ENCODE data around the gene NAA30. TPM values are rescaled to one million over a fixed set of nuclear protein-coding genes. Genes with fewer than 3 reads are reported as not detected.
"Not testable (repeated sequence)": the region's sequence is repeated elsewhere in the genome, so short reads cannot be mapped to it uniquely, and the experiment has no call there.

The NAA30 gene
- polyA plus RNA-seq, 3 donors = 2.6 to 5.5 (median 2.9) TPM

DNA sequence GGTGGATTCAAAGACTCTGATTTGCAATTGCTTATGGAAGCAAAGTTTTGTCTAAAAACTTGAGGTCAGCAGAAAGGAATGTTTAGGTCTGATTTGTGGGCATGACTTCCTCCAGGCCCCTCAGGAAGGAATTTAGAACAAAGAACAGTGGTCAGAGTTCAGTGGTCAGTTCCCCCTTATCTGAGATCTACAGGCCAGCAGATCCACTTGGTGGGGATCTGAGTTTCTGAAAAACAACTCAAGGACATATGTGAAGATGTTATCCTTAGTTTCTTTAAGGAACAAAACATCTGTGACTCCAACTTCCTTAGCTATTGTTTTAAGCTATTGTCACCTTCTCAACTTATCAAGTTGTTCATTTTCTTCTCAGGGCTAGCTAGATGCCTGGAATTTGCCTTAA, 28.0 kb upstream of the NAA30 start:
- Mint-ChIP-seq H3K27me3 (ENCODE audit: low read depth in 3 of 3) (peaks cover 2 to 7% (median 6%) of the 10 kb centered on the region in 3 donors), H3K4me1 (no peaks in the 10 kb centered on the region), H3K36me3 (no peaks in the 10 kb centered on the region), H3K4me3 (no peak overlapping the region), H3K9me3 (peaks cover 0 to 2% (median 0%) of the 10 kb centered on the region in 7 donors), H3K27ac (no peak overlapping the region)
- TF ChIP-seq, protein P1, sequence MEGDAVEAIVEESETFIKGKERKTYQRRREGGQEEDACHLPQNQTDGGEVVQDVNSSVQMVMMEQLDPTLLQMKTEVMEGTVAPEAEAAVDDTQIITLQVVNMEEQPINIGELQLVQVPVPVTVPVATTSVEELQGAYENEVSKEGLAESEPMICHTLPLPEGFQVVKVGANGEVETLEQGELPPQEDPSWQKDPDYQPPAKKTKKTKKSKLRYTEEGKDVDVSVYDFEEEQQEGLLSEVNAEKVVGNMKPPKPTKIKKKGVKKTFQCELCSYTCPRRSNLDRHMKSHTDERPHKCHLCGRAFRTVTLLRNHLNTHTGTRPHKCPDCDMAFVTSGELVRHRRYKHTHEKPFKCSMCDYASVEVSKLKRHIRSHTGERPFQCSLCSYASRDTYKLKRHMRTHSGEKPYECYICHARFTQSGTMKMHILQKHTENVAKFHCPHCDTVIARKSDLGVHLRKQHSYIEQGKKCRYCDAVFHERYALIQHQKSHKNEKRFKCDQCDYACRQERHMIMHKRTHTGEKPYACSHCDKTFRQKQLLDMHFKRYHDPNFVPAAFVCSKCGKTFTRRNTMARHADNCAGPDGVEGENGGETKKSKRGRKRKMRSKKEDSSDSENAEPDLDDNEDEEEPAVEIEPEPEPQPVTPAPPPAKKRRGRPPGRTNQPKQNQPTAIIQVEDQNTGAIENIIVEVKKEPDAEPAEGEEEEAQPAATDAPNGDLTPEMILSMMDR (IDR thresholded peaks at IDR 0.05) = no peak
- Histone ChIP-seq H2AFZ (ENCODE audit: insufficient read depth, low read depth, low read length, poor library complexity, severe bottlenecking) (no peak overlapping the region), H3K9ac (ENCODE audit: insufficient read depth, low read length, poor library complexity, severe bottlenecking) (no peak overlapping the region), H3K36me3 (replicated peaks in 1 of 2; ENCODE audit: control insufficient read depth in 1 of 2, insufficient read depth in 2 of 2, low read length in 2 of 2) (no peaks in the 10 kb centered on the region), H3K4me3 (replicated peaks in 1 of 3; ENCODE audit: low read depth in 2 of 3, low read length in 3 of 3) (no peak overlapping the region), H3K27me3 (ENCODE audit: control insufficient read depth in 2 of 2, insufficient read depth in 2 of 2, low read length in 2 of 2) (no peaks in the 10 kb centered on the region), H3K79me2 (ENCODE audit: insufficient read depth, low read length) (no peaks in the 10 kb centered on the region), H3K4me1 (ENCODE audit: control insufficient read depth in 1 of 2, insufficient read depth in 2 of 2, low read length in 2 of 2) (no peaks in the 10 kb centered on the region), H3K27ac (ENCODE audit: low read depth in 1 of 2, low read length in 2 of 2) (no peak overlapping the region), H4K20me1 (ENCODE audit: insufficient read depth, low read length) (no peaks in the 10 kb centered on the region), H3K9me3 (replicated peaks in 1 of 2; ENCODE audit: control insufficient read depth in 1 of 2, insufficient read depth in 1 of 2, low read length in 2 of 2) (no peaks in the 10 kb centered on the region), H3K4me2 (replicated peaks; ENCODE audit: extremely low read depth, low read length, poor library complexity, severe bottlenecking) (no peak overlapping the region)
- no peak for DNase-seq
- intact Hi-C loops (cut with micrococcal nuclease) = no loop called here

DNA sequence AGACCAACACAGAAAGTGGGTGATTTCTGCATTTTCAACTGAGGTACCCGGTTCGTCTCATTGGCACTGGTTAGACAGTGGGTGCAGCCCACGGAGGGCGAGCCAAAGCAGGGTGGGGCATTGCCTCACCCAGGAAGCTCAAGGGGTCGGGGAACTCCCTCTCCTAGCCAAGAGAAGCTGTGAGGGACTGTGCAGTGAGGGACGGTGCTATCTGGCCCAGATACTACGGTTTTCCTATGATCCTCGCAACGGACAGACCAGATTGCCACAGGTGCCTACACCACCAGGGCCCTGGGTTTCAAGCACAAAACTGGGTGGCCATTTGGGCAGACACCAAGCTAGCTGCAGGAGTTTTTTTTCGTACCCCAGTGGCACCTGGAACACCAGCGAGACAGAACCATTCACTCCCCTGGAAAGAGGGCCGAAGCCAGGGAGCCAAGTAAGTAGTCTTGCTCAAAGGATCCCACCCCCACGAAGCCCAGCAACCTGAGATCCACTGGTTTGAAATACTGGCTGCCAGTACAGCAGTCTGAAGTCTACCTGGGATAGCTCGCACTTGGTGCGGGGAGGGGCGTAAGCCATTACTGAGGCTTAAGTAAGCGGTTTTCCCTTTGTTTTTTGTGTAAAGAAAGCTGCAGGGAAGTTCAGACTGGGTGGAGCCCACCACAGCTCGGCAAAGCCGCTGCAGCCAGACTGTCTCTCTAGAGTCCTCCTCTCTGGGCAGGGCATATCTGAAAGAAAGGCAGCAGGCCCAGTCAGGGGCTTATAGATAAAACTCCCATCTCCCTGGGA, 25.5 kb upstream of the NAA30 start:
- H3K4me1 ChIP-seq (ENCODE audit: control insufficient read depth in 1 of 2, insufficient read depth in 2 of 2, low read length in 2 of 2) = no peaks in the 10 kb centered on the region
- H3K27me3 ChIP-seq (ENCODE audit: control insufficient read depth in 2 of 2, insufficient read depth in 2 of 2, low read length in 2 of 2) = no peaks in the 10 kb centered on the region
- no peaks in the 10 kb centered on the region for H3K36me3 ChIP-seq (replicated peaks in 1 of 2; ENCODE audit: control insufficient read depth in 1 of 2, insufficient read depth in 2 of 2, low read length in 2 of 2)
- Mint-ChIP-seq H3K4me3 (no peak overlapping the region), H3K9me3 (peaks cover 0 to 8% (median 2%) of the 10 kb centered on the region in 7 donors), H3K27ac (no peak overlapping the region), H3K27me3 (ENCODE audit: low read depth in 3 of 3) (peaks cover 1 to 7% (median 7%) of the 10 kb centered on the region in 3 donors), H3K4me1 (no peaks in the 10 kb centered on the region), H3K36me3 (no peaks in the 10 kb centered on the region)
- no peak for DNase-seq
- H3K79me2 ChIP-seq (ENCODE audit: insufficient read depth, low read length) = no peaks in the 10 kb centered on the region
- no peak overlapping the region for H2AFZ ChIP-seq (ENCODE audit: insufficient read depth, low read depth, low read length, poor library complexity, severe bottlenecking)
- H3K4me2 ChIP-seq (replicated peaks; ENCODE audit: extremely low read depth, low read length, poor library complexity, severe bottlenecking) = no peak overlapping the region
- H3K27ac ChIP-seq (ENCODE audit: low read depth in 1 of 2, low read length in 2 of 2) = no peak overlapping the region
- intact Hi-C loops (cut with micrococcal nuclease) = no loop called here
- 90% methylated on average over 15 of the region's 19 CpGs for WGBS (ENCODE audit: insufficient coverage)
- no peak overlapping the region for H3K9ac ChIP-seq (ENCODE audit: insufficient read depth, low read length, poor library complexity, severe bottlenecking)
- TF ChIP-seq, protein P1 (IDR thresholded peaks at IDR 0.05) = no peak
- H3K9me3 ChIP-seq (replicated peaks in 1 of 2; ENCODE audit: control insufficient read depth in 1 of 2, insufficient read depth in 1 of 2, low read length in 2 of 2) = no peaks in the 10 kb centered on the region
- H4K20me1 ChIP-seq (ENCODE audit: insufficient read depth, low read length) = no peaks in the 10 kb centered on the region
- H3K4me3 ChIP-seq (replicated peaks in 1 of 3; ENCODE audit: low read depth in 2 of 3, low read length in 3 of 3) = no peak overlapping the region

DNA sequence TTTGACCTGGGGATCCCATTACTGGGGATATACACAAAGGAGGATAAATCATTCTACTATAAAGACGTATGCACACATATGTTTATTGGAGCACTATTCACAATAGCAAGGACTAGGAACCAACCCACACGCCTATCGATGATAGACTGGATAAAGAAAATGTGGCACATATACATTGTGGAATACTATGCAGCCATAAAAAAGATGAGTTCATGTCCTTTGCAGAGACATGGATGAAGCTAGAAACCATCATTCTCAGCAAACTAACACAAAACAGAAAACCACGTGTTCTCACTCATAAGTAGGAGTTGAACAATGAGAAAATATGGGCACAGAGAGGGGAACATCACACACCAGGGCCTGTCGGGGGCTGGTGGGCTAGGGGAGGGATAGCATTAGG, 20.2 kb upstream of the NAA30 start:
- H3K4me3 ChIP-seq (replicated peaks in 1 of 3; ENCODE audit: low read depth in 2 of 3, low read length in 3 of 3); H3K36me3 Mint-ChIP-seq; H3K36me3 ChIP-seq (replicated peaks in 1 of 2; ENCODE audit: control insufficient read depth in 1 of 2, insufficient read depth in 2 of 2, low read length in 2 of 2); H3K4me1 Mint-ChIP-seq; H3K9ac ChIP-seq (ENCODE audit: insufficient read depth, low read length, poor library complexity, severe bottlenecking); H3K4me2 ChIP-seq (replicated peaks; ENCODE audit: extremely low read depth, low read length, poor library complexity, severe bottlenecking); H2AFZ ChIP-seq (ENCODE audit: insufficient read depth, low read depth, low read length, poor library complexity, severe bottlenecking); DNase-seq; H4K20me1 ChIP-seq (ENCODE audit: insufficient read depth, low read length); H3K27ac ChIP-seq (ENCODE audit: low read depth in 1 of 2, low read length in 2 of 2); intact Hi-C loops (cut with micrococcal nuclease); H3K4me3 Mint-ChIP-seq; H3K27me3 ChIP-seq (ENCODE audit: control insufficient read depth in 2 of 2, insufficient read depth in 2 of 2, low read length in 2 of 2); H3K9me3 ChIP-seq (replicated peaks in 1 of 2; ENCODE audit: control insufficient read depth in 1 of 2, insufficient read depth in 1 of 2, low read length in 2 of 2); H3K27me3 Mint-ChIP-seq (ENCODE audit: low read depth in 3 of 3); H3K79me2 ChIP-seq (ENCODE audit: insufficient read depth, low read length); H3K4me1 ChIP-seq (ENCODE audit: control insufficient read depth in 1 of 2, insufficient read depth in 2 of 2, low read length in 2 of 2): not testable (repeated sequence)
- WGBS (ENCODE audit: insufficient coverage) = no CpG with 5 or more reads among the region's 5 CpGs
- H3K9me3 Mint-ChIP-seq = peaks cover 0 to 12% (median 4%) of the 10 kb centered on the region in 7 donors
- H3K27ac Mint-ChIP-seq = peak overlapping the region in 1 of 7 donors; percentile 30

Measured in CD14-positive monocyte (primary cell).